SH-SY5Y (cell line): ENCODE results near the gene MLH3.

Experiments used
- GATA2 ChIP-seq: IDR thresholded peaks from 2 replicates; pipeline ENCODE4 v1.6.1; 2011; ENCODE audit warnings: mild to moderate bottlenecking, low read depth, low read length
- GATA3 ChIP-seq: IDR thresholded peaks from 2 replicates; pipeline ENCODE4 v1.6.1; 2011; ENCODE audit warnings: low read depth, mild to moderate bottlenecking, low read length, moderate library complexity

The MLH3 gene

DNA sequence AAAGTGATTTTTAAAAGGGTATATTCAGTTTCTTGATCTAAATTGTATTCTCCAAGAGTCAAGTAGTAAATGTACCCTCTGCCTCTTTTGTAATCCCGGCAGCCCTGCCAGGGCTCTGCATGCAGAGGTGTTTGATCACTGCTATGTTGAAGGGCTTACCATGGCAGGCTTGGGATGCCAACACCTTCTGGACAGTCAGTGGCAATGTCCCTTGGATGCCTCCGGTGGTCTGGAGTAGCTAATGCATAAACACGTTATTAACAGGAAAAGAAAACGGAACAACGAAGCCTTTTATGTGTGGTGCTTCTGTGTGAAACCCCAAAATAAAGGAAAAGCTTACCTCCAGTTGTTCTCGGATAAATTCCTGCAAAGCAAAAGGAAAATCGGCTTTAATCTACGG, 28.6 kb downstream of the MLH3 start:
- no peak for TF ChIP-seq GATA2
- no peak for TF ChIP-seq GATA3

GRCh38 chr14:75018694-75019093, 32.6 kb downstream of the MLH3 start:
- TF ChIP-seq GATA3 (no peak), GATA2 (no peak)

DNA sequence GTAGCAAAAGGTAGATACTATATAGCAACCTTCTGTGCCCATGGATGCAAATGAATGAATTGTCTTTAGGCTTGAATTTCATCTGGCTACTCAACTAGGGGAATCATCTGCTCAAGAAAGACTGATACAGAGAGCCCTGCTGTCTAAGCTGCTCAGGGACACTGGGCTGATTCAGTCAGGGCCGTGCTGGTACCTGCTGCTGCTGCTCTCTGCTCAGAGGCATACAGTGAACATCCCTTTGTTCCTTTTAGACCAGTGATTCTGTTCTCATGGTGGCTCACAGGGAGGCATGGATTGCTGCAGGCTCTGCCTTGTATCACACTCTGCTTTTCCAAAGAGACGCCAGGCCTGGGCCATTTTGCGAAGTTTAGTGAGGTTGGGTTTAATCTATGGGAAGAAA, 34.5 kb downstream of the MLH3 start:
- no peak for TF ChIP-seq GATA2
- TF ChIP-seq GATA3, result no peak

- TF ChIP-seq GATA3, result no peak
- TF ChIP-seq GATA2, result no peak
These were observed 35.8 kb downstream of the MLH3 start for GRCh38 chr14:75015496-75015895.

GRCh38 chr14:75013290-75013689, 38.0 kb downstream of the MLH3 start:
- no peak for TF ChIP-seq GATA2
- TF ChIP-seq GATA3, result no peak

GRCh38 chr14:75011356-75011994, 39.8 kb downstream of the MLH3 start:
- TF ChIP-seq GATA2, result no peak

DNA sequence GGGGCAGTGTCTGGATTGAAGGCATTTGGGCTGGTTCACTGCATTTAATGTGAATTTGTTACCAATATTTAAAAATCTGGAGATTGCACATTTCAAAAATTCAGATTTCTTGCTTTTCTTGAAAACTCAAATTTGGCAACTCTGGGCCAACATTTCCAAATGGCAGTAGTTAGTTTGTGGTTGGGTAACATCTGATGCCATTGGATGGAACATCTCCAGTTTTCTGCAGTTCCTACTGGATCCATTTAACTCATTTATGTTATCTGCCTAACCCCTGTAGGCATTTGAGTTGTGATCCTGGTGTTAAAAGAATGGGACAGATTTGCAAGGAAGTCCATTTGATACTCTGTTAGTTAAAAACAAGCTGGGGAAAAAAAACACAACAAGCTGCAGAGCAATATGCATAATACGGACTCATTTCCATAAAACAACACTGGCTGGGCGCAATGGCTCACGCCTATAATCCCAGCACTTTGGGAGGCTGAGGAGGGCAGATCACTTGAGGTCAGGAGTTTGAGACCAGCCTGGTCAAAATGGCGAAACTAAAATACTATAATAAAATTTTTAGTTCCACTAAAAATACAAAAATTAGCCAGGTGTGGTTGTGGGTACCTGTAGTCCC, 40.7 kb downstream of the MLH3 start:
- TF ChIP-seq GATA2, result no peak
- TF ChIP-seq GATA3, result no peak

DNA sequence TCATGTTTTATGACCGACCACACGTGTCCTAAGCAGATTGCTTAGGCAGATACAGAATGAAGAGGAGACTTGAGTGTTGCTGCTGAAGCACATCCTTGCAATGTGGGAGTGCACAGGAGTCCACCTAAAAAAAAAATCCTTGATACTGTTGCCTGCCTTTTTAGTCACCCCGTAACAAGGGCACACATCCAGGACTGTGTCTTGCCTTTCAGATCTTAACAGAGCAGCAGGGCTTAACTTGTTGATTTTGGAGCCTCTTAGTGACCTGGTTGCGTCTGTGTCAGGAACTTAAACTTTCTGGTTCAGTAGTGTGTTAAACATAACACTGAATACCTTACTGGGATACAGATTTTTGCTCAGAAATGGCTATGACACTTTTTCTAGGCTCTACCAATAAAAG, 42.1 kb downstream of the MLH3 start:
- TF ChIP-seq GATA2 (no peak), GATA3 (no peak)

GRCh38 chr14:75005357-75005756, 45.9 kb downstream of the MLH3 start:
- TF ChIP-seq GATA3 (no peak), GATA2 (no peak)

- TF ChIP-seq GATA3 (no peak), GATA2 (no peak)
These were observed 47.8 kb downstream of the MLH3 start for GRCh38 chr14:75003250-75004027.

GRCh38 chr14:75002392-75003249, 48.6 kb downstream of the MLH3 start, which contains the start of gene EIF2B2:
EIF2B2 (plus strand) TSS chr14:75002921; CDS start chr14:75002991, 70 bp downstream.
- TF ChIP-seq GATA3 (no peak), GATA2 (no peak)

GRCh38 chr14:75001899-75002298, 49.4 kb downstream of the MLH3 start:
- TF ChIP-seq GATA2, result no peak

DNA sequence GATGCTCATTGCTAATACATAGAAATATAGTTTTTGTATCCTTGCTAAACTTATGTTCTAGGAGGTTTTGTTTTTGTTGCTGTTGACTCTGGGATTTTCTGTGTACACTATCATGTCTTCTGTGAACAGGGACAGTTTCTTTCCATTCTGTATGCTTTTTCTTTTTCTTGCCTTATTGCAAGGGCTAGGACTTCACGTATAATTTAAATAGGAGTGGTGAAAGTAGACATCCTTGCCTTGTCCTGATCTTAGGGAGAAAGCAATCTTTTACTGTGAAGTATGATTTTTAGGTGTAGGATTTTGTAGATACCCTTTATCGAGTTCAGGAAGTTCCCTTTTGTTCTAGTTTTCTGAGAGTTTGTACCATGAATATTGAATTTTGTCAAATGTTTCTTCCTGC, 50.0 kb downstream of the MLH3 start:
- TF ChIP-seq GATA3 (no peak), GATA2 (no peak)

DNA sequence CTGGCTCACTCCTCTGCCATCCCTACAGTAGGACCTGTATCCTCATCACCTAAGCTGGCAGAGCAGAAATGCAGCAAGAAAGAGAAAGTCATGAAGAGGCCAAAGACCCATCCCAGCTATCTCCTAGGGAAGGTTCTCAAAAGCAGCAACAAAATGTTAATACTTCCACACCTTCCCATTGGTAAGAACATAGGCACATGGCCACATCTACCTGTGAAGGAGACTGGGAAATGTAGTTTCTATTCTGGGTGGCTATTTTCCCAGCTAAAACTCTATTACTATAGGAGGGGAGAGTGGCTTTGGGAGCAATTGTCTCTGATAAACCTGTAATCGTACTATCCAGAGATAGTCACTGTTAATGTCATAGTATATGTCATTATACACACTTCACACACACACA, 62.3 kb downstream of the MLH3 start:
- TF ChIP-seq GATA2 (no peak), GATA3 (no peak)

GRCh38 chr14:74988131-74988530, 63.1 kb downstream of the MLH3 start:
- TF ChIP-seq GATA2 (no peak), GATA3 (no peak)
